Stimulated activated effector memory CD8-positive, alpha-beta T cell treated with anti-CD3 and anti-CD28 coated beads, Interleukin-12 subunit alpha, Interleukin-12 subunit beta, amount 100 ng/mL, for 72 hours (primary cell): Measurements from ENCODE around the gene PLCB1.
"Not testable (repeated sequence)": the region's sequence is repeated elsewhere in the genome, so short reads cannot be mapped to it uniquely, and the experiment has no call there.

ENCODE experiments used
- ATAC-seq: fragments of 150-1000 bp; cut with Tn5 transposase; 2 replicates; pipeline ENCODE4 v1.10.0; 2021
- DNase-seq, 2 donors: peaks; one replicate each; pipeline ENCODE4 v3.0.0; 2021 to 2022; ENCODE audit warnings: low spot score in 2 of 2
- H3K27ac Mint-ChIP-seq: one replicate; pipeline ENCODE4 v1.8.0; 2022; ENCODE audit warnings: mild to moderate bottlenecking, mixed read lengths
- H3K36me3 Mint-ChIP-seq: one replicate; pipeline ENCODE4 v1.8.0; 2022; ENCODE audit warnings: mild to moderate bottlenecking, mixed read lengths
- H3K4me1 Mint-ChIP-seq: one replicate; pipeline ENCODE4 v1.8.0; 2022; ENCODE audit warnings: mixed read lengths
- H3K4me3 Mint-ChIP-seq: one replicate; pipeline ENCODE4 v1.8.0; 2022; ENCODE audit warnings: mild to moderate bottlenecking, mixed read lengths
- H3K9me3 Mint-ChIP-seq: one replicate; pipeline ENCODE4 v1.8.0; 2022; ENCODE audit warnings: mixed read lengths

The PLCB1 gene

DNA sequence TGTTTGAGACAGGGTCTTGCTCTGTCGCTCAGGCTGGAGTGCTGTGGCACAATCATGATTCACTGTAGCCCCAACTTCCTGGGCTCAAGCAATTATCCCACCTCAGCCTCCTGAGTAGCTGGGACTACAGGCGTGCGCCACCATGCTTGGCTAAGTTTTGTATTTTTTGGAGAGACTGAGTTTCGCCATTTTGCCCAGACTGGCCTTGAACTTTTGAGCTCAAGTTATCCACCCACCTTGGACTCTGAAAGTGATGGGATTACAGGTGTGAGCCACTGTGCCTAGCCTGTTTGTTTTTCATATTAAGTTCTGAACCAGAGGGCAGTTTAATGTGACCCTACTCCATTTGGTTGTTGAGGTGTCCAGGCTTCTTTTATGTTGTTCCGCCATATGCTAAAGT, 194.8 kb downstream of the PLCB1 start:
- no peaks in the 10 kb centered on the region for H3K9me3 Mint-ChIP-seq
- H3K4me3 Mint-ChIP-seq, result no peak overlapping the region
- ATAC-seq (no peak), DNase-seq (no peak)
- H3K36me3 Mint-ChIP-seq, result no peaks in the 10 kb centered on the region
- H3K4me1 Mint-ChIP-seq, result peaks cover 11% of the 10 kb centered on the region
- H3K27ac Mint-ChIP-seq, result no peak overlapping the region

DNA sequence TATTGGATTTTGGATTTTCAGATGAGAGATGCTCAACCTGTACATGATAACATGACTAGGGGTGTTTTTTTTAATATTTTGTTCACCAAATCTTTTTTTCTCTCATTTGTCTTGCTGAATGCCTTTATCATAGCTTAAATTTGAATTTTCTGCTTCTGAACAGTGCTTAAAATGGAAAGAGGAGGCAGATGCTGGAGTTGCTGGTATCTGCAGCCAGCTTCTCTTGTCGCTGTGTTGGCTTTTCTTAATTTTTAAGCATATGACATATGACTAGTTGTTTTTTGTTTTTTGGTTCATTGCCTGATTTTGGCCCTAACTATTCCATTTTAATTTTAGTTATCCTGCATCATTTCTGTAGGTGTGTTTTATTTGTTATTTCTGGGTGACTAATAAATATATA, 196.1 kb downstream of the PLCB1 start:
- Mint-ChIP-seq H3K4me1 (peaks cover 11% of the 10 kb centered on the region), H3K36me3 (no peaks in the 10 kb centered on the region), H3K9me3 (no peaks in the 10 kb centered on the region), H3K4me3 (no peak overlapping the region), H3K27ac (no peak overlapping the region)
- DNase-seq (no peak), ATAC-seq (no peak)

DNA sequence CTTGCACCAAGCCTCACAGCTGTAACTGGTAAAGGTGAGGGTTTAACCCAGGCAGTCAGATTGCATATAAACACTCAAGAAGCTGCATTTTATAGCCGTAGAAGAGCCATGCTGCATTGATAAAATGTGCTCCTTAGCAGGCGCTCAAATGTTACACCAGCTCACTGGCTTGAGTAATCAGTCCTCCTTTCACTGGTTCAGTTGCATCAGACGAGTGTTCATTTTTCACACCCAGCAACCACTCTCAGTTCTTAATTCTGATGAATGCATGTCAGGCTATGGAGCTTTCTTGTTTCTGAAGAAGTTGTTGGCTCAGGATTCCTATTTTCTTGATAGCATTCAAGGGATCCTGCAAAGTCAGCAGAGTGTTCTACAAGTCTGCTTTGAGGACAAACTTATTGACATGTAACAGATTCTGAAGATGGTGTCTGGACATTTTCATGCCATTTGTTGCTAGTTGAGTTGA, 198.3 kb downstream of the PLCB1 start:
- no peaks in the 10 kb centered on the region for H3K36me3 Mint-ChIP-seq
- peak; percentile 57 for ATAC-seq
- peaks cover 11% of the 10 kb centered on the region for H3K4me1 Mint-ChIP-seq
- no peak overlapping the region for H3K4me3 Mint-ChIP-seq
- no peaks in the 10 kb centered on the region for H3K9me3 Mint-ChIP-seq
- H3K27ac Mint-ChIP-seq, result no peak overlapping the region
- DNase-seq, result no peak

DNA sequence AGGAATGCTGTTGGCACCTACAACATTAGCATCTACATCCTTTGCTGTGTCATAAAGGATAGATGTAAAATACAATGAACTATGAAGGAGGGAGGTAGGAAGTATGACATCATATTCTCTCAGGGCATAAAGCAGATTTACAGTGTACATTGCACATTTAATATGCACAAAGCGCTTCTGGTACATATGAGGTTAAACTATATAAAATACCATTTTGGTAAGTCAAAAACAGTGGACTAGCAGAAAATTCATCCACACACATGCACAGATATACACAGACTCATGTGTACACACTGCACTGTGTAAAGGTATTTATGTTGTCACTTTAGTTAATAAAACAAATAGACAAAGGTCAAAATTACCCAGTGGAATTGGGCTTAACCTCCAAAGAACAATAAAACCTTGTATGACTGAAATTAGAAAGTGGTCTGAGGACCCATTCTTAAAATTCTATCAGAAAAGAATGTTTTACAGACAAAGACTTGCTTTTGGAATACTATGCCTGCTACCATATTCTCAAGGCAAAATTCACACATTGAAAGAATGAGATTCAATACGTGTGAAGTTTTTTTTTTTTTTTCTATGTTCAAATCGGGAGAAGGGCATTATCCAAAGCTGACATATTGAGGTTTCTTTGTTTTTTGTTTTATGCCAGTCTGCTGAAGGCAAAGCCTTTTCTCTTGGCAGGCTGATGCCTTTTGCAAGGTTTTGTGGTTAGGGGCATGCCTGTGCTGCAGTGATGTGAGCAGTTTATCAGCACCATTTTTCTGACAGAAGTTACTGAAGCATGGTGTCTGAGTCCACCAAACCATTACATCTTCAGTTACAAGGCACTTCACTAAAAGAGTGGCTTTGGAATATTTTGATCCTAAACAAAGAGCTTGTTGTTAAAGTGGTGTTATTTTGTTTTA, 199.0 kb downstream of the PLCB1 start:
- Mint-ChIP-seq H3K27ac (no peak overlapping the region), H3K4me3 (no peak overlapping the region), H3K36me3 (no peaks in the 10 kb centered on the region), H3K4me1 (peaks cover 11% of the 10 kb centered on the region), H3K9me3 (no peaks in the 10 kb centered on the region)
- no peak for ATAC-seq
- DNase-seq, result no peak

DNA sequence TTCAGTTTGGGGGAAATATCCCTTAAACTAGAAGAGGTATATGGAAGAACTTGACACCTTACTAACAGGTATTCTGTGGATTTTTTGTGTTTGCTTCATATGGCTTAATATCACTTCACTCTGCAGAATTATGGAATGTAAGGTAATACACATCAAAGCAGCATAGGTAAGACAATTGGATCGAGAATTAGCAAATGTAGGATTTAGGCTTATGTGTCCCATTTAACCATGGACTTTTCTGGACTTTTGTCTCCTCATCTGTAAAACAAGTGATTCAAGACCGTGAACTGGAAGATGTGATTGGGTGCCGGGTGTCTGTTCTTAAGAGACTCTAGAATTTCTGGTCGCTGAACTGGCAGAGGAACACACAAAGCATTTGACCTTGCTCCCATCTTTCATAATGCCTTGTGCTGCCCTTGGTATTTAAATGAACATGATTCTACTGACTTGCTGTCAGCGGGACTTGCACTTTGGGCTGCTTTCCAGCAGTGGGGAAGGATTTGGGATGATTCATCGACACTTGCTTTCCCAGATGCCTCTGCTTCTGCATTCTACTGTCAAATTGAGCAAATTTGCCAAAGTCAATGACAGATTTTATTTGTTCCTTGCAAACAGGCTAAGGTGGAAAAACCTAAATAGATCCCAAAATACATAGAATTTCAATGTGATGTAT, 199.8 kb downstream of the PLCB1 start:
- Mint-ChIP-seq H3K27ac (no peak overlapping the region), H3K4me1 (peaks cover 11% of the 10 kb centered on the region), H3K9me3 (no peaks in the 10 kb centered on the region), H3K4me3 (no peak overlapping the region), H3K36me3 (no peaks in the 10 kb centered on the region)
- DNase-seq, result no peak
- ATAC-seq, result no peak

DNA sequence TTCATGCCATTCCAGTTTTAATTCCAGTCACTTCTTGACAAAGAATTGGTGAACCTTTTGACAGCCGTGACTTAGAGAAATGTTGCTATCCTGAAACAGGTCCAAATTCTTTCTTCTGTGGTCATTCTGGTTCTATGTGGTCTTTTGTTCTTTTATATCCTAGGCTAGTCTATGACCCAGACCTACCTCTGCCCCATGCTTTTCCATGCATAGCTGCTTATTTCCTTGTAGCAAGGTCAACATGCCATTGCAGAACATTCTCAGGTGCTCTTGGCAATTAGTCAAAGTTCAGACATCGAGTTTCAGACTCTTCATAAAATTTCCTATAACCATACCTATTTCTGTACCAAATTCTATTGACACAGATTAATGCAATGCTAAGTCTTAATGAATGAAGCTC, 202.6 kb downstream of the PLCB1 start:
- ATAC-seq, result no peak
- Mint-ChIP-seq H3K4me1 (peaks cover 9% of the 10 kb centered on the region), H3K27ac (no peak overlapping the region), H3K9me3 (no peaks in the 10 kb centered on the region), H3K4me3 (no peak overlapping the region), H3K36me3 (no peaks in the 10 kb centered on the region)
- no peak for DNase-seq

DNA sequence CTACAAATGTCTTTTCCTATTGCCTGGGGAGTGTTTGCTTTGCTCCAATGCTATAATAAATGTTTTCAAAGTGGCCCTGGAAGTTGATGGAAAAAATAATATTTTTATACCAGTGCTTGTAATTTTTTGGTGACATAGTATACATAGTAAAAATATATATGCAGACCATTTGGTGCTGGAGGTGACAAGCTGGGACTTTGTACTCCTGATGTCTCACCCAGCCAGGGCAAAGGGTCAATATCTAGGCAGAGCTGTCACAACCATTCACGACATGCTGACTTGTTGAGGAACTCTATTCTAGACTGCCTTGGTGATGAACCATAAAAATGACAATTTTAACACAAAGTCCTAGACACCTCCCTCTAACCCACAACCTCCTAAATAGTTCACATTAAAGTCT, 203.0 kb downstream of the PLCB1 start:
- Mint-ChIP-seq H3K4me1 (peaks cover 6% of the 10 kb centered on the region), H3K9me3 (no peaks in the 10 kb centered on the region), H3K36me3 (no peaks in the 10 kb centered on the region), H3K27ac (no peak overlapping the region), H3K4me3 (no peak overlapping the region)
- DNase-seq, result no peak
- ATAC-seq, result no peak

DNA sequence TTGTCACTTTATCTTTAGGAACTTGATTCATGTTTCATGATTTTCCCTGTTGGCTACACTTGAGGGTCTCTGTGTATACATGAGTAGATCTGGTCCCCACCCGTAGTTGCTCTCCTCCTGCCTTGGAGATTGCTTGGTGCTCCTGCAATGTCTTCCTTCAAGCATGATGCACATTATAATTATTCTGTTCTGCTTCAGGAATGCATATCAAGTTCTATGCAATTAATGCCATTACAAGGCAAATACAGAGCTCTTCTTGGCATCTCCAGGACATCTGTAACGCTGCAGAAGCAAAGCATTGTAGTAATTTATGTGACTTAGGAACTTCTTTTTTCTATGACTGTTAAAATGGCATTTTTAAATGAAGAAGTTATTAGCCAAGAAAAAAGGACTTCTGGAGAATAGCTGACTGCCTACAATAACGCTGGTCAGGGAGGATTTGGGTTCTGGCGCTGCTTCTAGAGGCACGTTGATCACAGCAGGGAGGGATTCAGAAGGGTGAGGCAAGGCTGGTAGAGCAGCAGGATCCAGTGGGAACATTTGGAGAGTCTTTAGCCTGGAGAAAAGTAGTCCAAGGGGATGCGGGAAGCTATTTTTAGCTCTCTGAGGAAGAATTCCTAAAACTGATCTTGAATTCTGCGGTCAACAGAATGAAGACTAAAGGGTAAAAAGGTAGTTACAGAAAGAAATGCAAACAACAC, 203.6 kb downstream of the PLCB1 start:
- H3K27ac Mint-ChIP-seq, result no peak overlapping the region
- no peaks in the 10 kb centered on the region for H3K9me3 Mint-ChIP-seq
- no peak overlapping the region for H3K4me3 Mint-ChIP-seq
- DNase-seq (no peak), ATAC-seq (no peak)
- H3K36me3 Mint-ChIP-seq, result no peaks in the 10 kb centered on the region
- peaks cover 2% of the 10 kb centered on the region for H3K4me1 Mint-ChIP-seq

DNA sequence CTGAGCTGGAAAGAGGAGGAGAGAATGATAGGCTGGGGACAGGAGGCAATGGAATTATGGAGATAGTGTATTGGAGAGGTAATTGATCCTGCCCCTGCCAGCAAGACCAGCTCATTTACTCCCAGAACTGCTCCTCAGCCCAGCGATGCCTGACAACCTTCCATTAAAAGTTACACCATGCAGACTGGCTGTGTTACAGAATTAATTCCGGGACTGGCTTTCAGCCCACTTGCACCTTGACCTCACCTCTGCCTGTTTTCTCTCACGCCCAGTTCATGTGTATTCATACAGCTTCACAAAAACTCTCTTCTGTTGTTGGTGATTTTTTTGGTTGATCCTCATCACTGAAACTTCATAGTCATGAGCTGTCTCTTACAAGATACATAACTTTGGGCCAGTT, 207.3 kb downstream of the PLCB1 start:
- no peak for DNase-seq
- ATAC-seq, result no peak
- Mint-ChIP-seq H3K9me3 (no peaks in the 10 kb centered on the region), H3K4me3 (no peak overlapping the region), H3K27ac (no peak overlapping the region), H3K36me3 (no peaks in the 10 kb centered on the region), H3K4me1 (peaks cover 5% of the 10 kb centered on the region)

DNA sequence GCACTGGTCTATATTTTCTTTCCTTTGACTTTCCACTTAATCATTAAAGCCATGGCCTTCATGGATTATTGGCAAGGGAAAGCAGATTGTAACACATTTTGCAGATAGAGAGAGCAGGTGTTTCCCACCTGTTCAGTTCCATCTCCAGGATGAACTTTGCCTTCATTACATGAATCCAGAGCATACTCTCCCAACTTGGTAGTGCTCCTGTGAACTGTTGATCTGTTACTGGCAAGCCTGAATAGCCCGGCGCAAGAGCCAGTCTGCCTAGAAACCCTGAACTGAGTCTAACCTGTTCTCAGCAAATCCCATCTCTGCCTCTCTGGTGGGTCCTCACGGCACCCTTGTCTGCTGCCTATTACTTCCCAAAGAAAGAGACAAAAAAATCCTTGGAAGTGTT, 210.3 kb downstream of the PLCB1 start:
- Mint-ChIP-seq H3K9me3 (no peaks in the 10 kb centered on the region), H3K4me3 (no peak overlapping the region), H3K36me3 (no peaks in the 10 kb centered on the region), H3K4me1 (peaks cover 11% of the 10 kb centered on the region), H3K27ac (no peak overlapping the region)
- ATAC-seq (no peak), DNase-seq (no peak)

DNA sequence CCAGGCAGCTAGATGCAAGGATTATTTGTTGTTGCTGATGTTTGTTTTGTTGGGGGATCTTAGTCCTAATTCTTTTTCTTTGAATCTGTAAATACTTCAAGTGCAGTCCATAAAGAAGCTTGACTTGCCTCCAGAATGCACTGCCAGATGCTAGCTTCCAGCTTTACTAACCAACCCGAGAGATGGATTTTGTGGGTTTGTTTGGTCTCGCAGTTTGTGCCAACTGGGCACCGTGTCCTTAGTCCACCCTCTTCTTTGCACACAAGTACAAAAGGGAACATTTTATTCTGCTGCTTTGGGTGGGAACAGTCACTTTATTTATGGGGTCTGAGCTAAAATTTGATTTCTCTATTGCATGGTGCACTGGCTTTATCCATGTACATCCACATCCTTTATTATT, 212.0 kb downstream of the PLCB1 start:
- ATAC-seq, result no peak
- Mint-ChIP-seq H3K9me3 (no peaks in the 10 kb centered on the region), H3K4me1 (peaks cover 20% of the 10 kb centered on the region), H3K4me3 (no peak overlapping the region), H3K36me3 (no peaks in the 10 kb centered on the region), H3K27ac (no peak overlapping the region)
- no peak for DNase-seq

DNA sequence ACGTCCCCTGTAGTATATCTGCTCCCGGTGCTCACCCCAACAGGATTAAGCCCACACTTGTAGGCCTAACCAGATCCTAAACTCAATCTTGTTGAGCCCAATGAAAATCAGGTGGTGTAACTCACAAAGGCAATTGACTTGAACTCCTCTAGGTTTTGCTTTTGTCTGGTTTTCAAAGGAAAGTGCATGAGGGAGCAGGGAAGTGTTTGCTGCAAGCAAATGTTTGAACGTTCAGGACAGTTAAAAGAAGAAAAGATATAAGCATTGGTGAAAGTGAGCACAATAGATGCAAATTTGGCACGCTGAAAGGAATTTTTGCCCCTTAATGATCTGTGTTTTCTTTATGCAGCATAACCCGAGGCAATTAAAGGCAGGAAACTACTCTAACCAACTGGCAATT, 212.6 kb downstream of the PLCB1 start:
- Mint-ChIP-seq H3K4me1 (peaks cover 20% of the 10 kb centered on the region), H3K4me3 (no peak overlapping the region), H3K9me3 (no peaks in the 10 kb centered on the region), H3K36me3 (no peaks in the 10 kb centered on the region), H3K27ac (no peak overlapping the region)
- no peak for ATAC-seq
- no peak for DNase-seq

DNA sequence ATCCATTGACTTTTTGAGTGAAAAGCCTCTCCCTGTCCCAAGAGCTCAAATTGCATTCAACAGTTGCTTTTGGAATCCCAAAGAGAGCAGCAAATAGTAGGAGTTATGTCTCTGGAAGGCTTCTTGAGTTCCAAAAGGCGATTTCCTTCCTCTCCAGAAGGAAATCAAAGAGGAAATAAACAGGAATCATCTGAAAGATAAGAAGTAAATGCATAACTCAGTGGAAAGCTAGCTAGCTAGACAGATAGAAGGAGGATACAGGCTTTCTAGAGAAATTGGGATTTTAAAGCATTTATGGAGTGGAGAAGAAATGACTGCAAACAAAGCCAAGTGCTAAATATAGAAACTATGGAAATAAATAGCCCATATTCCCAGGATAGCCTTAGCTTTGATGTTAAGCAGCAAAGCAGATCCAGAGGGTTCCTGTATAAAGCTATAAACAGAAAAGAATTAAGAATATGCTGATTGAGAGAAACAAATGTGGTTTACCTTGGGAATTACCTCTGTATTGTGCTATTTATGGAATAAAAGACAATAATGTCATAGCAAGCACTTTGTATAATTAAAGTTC, 214.7 kb downstream of the PLCB1 start:
- DNase-seq (no peak), ATAC-seq (no peak)
- Mint-ChIP-seq H3K36me3 (no peaks in the 10 kb centered on the region), H3K4me1 (peaks cover 20% of the 10 kb centered on the region), H3K27ac (no peak overlapping the region), H3K9me3 (no peaks in the 10 kb centered on the region), H3K4me3 (no peak overlapping the region)

DNA sequence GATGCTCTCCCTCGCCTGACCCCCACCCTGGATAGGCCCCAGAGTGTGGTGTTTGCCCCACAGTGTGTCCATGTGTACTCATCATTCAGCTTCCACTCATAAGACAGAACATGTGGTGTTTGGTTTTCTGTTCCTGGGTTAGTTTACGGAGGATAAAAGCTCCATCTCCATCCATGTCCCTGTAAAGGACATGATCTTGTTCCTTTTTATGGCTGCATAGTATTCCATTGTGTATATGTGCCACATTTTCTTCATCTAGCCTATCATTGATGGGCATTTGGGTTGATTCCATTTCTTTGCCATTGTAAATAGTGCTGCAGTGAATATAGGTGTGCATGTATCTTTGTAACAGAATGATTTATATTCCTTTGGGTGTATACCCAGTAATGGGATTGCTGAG, 218.2 kb downstream of the PLCB1 start:
- H3K4me3 Mint-ChIP-seq, H3K9me3 Mint-ChIP-seq, H3K27ac Mint-ChIP-seq, H3K36me3 Mint-ChIP-seq, ATAC-seq, DNase-seq: not testable (repeated sequence)
- H3K4me1 Mint-ChIP-seq, result peaks cover 16% of the 10 kb centered on the region

DNA sequence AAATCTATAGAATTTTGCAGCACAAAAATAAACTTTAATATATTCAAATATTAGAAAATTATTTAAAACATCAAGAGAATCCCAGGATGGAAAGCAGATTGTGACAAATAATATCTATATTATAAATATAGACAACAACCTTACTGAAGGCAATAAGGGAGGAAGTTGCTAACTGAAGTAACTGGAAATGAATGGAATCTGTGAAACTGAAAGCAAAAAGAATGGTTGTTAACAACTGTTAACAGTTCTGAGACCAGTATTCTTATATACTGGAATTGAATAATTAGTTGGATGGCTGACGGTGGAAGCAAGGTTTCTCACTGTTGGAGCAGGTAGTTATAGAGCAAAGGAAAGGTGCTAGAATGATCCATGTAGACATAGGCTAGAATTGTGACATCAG, 220.4 kb downstream of the PLCB1 start:
- no peaks in the 10 kb centered on the region for H3K9me3 Mint-ChIP-seq
- no peak overlapping the region for H3K4me3 Mint-ChIP-seq
- H3K4me1 Mint-ChIP-seq, result peaks cover 16% of the 10 kb centered on the region
- H3K36me3 Mint-ChIP-seq, result no peaks in the 10 kb centered on the region
- H3K27ac Mint-ChIP-seq, result no peak overlapping the region
- ATAC-seq (no peak), DNase-seq (no peak)
